T-helper 1 cell treated with Interleukin-12 subunit alpha and Interleukin-12 subunit beta and Interleukin-4 antibody, amounts not matched to agents 30 μg/mL and 1 μg/mL, for 36 hours (primary cell): ENCODE results near the gene KCNMB2.
"Not testable (repeated sequence)": the region's sequence is repeated elsewhere in the genome, so short reads cannot be mapped to it uniquely, and the experiment has no call there.

Experiments
- H3K27ac Mint-ChIP-seq: one replicate; pipeline ENCODE4 v1.8.0; 2021; ENCODE audit warnings: mild to moderate bottlenecking, mixed read lengths
- H3K27me3 Mint-ChIP-seq: one replicate; pipeline ENCODE4 v1.8.0; 2021; ENCODE audit warnings: low read depth, mixed read lengths
- H3K36me3 Mint-ChIP-seq: one replicate; pipeline ENCODE4 v1.8.0; 2021; ENCODE audit warnings: low read depth, mixed read lengths
- H3K4me1 Mint-ChIP-seq: one replicate; pipeline ENCODE4 v1.8.0; 2021; ENCODE audit warnings: low read depth, mixed read lengths
- H3K4me3 Mint-ChIP-seq: one replicate; pipeline ENCODE4 v1.8.0; 2021; ENCODE audit warnings: mild to moderate bottlenecking, moderate library complexity, mixed read lengths
- H3K9me3 Mint-ChIP-seq: one replicate; pipeline ENCODE4 v1.8.0; 2021; ENCODE audit warnings: mixed read lengths

Gene KCNMB2

DNA sequence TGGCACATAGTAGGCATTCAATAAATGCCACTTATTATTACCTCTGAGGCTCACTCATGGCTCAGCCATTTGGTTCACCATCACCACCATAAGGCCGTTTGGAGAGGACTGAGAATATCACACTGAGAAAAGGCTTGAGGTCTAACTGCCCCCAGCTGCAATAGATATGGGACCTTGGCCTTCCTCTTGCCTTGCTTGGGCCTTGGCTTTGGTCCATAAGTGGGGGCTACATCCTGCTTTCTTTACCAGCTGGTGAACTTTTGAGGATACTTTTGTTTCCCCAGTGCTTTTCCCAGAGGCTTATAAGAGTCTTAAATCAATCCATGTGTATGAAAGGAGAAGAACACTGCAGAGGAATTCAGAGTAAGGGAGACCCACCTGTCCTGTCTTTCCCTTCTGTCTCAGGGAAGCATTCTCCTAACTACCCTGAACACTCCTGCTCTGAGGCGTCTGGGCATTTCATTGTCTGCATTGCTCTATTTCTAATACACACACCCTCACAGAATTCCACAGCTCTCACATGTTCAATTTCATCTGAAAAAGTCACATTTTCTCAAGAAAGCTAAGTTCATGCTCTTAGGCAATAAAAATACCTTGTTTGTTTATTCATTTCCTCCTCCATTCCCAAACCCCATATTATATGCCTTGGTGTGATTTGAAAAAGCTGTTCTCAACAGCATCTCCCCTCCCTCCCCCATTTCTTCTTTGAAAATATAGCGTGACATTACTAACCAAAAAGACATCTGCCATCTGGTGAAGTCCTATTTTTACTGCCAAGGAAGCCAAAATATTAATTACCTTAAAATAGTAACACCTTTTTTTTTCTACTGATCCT, 22.5 kb upstream of the KCNMB2 start:
- Mint-ChIP-seq H3K4me1 (no peaks in the 10 kb centered on the region), H3K27me3 (no peaks in the 10 kb centered on the region), H3K9me3 (no peaks in the 10 kb centered on the region), H3K4me3 (no peak overlapping the region), H3K27ac (no peak overlapping the region), H3K36me3 (no peaks in the 10 kb centered on the region)

DNA sequence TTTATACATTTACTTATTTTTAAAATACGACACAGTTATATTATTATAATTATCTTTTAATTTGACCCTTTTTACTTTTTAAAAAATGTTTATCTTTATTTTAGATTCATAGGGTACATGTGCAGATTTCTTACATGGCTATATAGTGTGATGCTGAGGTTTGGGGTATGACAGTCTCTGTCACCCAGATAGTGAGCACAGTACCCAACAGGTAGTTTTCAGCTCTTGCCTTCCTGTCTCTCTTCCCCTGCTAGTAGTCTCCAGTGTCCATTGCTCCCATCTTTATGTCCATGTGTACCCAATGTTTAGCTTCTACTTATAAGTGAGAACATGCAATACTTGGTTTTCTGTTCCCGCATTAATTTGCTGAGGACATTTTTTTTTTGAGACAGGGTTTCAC, 21.8 kb upstream of the KCNMB2 start:
- Mint-ChIP-seq H3K4me3 (no peak overlapping the region), H3K4me1 (no peaks in the 10 kb centered on the region), H3K9me3 (no peaks in the 10 kb centered on the region), H3K27ac (no peak overlapping the region), H3K27me3 (no peaks in the 10 kb centered on the region), H3K36me3 (no peaks in the 10 kb centered on the region)

DNA sequence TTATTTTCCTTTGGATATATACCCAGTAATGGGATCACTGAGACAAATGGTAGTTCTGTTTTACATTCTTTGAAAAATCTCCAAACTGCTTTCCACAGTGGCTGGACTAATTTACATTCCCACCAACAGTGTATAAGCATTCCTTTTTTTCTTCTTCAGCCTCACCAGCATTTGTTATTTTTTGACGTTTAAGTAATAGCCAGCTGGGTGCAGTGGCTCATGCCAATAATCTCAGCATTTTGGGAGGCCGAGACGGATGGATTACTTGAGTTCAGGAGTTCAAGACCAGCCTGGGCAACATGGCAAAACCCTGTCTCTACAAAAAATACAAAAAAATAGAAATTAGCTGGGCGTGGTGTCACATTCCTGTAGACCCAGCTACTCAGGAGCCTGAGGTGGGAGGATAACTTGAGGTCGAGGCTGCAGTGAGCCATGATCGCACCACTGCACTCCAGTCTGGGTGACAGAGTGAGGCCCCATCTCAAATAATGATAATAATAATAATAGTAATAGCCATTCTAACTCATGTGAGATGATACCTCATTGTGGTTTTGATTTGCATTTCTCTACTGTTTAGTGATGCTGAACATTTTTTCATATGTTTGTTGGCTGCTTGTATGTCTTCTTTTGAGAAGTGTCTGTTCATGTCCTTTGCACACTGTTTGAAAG, 21.0 kb upstream of the KCNMB2 start:
- H3K27me3 Mint-ChIP-seq, H3K4me1 Mint-ChIP-seq, H3K9me3 Mint-ChIP-seq, H3K36me3 Mint-ChIP-seq, H3K4me3 Mint-ChIP-seq, H3K27ac Mint-ChIP-seq: not testable (repeated sequence)

DNA sequence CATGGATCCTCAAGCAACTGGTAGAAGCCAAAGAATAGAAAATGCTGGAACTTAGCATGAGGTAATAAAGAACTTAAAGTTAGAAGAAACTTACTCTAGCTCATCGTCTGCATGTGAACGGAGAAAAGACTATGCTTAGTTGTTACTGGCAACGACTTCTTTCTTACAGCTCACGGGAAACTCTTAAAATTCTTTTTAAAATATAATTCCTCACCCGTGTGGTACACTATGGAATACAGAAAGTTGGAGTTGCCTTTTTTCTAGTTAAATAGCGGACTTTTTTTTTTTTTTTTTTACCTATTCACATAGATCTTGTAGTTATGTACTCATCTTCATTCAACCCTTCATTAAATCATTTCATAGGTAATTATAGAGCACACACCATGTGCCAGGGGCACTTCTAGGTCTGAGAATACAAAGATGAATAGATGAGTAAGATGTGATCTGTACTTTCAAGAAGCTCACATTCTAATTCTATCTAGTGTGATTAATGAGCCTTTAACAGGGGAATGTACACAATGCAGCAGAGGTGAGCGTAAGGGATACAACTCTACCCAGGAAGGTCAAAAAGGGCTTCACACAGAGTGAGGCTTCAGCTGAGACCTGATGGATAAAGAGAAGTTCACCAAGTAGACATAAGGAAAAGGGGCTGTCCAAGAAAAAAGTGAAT, 18.4 kb upstream of the KCNMB2 start:
- H3K9me3 Mint-ChIP-seq, result no peaks in the 10 kb centered on the region
- H3K4me1 Mint-ChIP-seq, result no peaks in the 10 kb centered on the region
- no peak overlapping the region for H3K4me3 Mint-ChIP-seq
- no peaks in the 10 kb centered on the region for H3K27me3 Mint-ChIP-seq
- H3K27ac Mint-ChIP-seq, result no peak overlapping the region
- H3K36me3 Mint-ChIP-seq, result no peaks in the 10 kb centered on the region

DNA sequence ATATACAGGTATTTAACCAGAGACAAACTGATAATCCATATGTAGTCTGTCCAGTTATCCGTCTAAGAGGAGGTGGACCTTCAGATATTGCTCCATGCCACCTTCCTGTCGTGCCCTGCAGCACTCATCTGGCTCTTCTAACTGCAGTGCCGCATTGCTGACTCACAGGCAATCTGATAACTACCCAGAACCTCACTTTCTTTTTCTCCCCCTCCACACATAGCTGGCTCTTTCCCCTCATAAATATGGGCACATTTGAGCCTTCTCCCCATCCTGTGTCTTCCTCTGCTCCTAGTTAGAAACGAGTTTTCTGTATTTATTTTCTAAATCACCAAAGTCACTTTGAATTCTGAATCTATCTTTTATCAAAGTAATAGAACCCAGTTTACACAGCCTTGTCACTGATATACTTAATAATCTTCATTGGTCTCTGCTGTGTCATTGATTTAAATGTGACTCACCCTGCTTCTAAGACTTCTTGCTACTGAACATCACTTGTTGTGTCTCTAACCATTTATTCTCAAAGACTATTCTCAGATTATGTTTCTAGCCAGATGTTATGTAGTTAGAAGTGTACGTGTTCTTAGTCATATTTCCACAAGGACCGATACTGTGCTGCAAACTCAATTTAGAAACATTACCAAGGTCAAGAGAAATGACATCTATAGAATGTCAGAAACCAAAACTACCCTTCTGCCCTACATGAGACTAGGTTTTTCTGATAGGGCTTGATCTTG, 17.4 kb upstream of the KCNMB2 start:
- no peaks in the 10 kb centered on the region for H3K4me1 Mint-ChIP-seq
- no peaks in the 10 kb centered on the region for H3K9me3 Mint-ChIP-seq
- H3K4me3 Mint-ChIP-seq, result no peak overlapping the region
- H3K36me3 Mint-ChIP-seq, result no peaks in the 10 kb centered on the region
- no peaks in the 10 kb centered on the region for H3K27me3 Mint-ChIP-seq
- no peak overlapping the region for H3K27ac Mint-ChIP-seq

DNA sequence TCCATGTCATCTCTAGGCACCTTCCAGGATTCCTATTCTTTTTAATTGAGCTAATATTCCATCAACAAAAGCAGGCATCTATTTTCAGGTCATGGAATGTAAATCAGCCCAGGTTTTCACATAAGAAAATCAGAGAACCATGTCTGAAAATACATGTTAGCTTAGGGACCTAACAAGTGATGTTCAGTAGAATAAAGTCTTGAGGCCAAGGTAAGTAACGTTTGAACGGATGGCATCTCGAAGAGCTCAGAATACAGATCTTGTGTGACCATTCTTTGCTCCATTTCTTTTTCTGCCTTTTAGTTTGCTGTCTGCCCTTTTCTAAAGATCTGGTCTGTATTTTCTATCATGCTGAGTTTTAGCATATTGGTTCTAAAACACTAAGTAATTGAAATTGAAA, 16.5 kb upstream of the KCNMB2 start:
- Mint-ChIP-seq H3K27ac (no peak overlapping the region), H3K27me3 (no peaks in the 10 kb centered on the region), H3K4me3 (no peak overlapping the region), H3K4me1 (no peaks in the 10 kb centered on the region), H3K9me3 (no peaks in the 10 kb centered on the region), H3K36me3 (no peaks in the 10 kb centered on the region)

DNA sequence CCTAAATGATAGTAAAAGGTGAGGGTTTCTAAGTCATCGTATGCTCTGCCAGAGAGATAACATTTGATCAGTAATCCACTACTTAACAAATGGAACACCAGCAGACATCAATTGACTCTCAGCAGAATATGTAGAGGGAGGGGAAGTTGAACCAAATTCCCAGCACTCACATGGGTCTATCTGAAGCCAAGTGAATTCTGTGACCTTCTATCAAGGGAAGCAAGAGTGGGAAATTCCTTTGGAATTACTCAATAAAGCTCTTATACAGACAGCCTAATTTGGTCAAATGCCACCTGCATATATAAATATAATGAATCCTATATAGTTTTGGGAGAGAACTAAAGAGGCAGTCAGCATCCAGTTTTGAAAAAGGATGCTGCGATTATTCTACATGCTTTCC, 15.8 kb upstream of the KCNMB2 start:
- H3K4me3 Mint-ChIP-seq, result no peak overlapping the region
- no peak overlapping the region for H3K27ac Mint-ChIP-seq
- no peaks in the 10 kb centered on the region for H3K27me3 Mint-ChIP-seq
- H3K36me3 Mint-ChIP-seq, result no peaks in the 10 kb centered on the region
- H3K4me1 Mint-ChIP-seq, result no peaks in the 10 kb centered on the region
- no peaks in the 10 kb centered on the region for H3K9me3 Mint-ChIP-seq

DNA sequence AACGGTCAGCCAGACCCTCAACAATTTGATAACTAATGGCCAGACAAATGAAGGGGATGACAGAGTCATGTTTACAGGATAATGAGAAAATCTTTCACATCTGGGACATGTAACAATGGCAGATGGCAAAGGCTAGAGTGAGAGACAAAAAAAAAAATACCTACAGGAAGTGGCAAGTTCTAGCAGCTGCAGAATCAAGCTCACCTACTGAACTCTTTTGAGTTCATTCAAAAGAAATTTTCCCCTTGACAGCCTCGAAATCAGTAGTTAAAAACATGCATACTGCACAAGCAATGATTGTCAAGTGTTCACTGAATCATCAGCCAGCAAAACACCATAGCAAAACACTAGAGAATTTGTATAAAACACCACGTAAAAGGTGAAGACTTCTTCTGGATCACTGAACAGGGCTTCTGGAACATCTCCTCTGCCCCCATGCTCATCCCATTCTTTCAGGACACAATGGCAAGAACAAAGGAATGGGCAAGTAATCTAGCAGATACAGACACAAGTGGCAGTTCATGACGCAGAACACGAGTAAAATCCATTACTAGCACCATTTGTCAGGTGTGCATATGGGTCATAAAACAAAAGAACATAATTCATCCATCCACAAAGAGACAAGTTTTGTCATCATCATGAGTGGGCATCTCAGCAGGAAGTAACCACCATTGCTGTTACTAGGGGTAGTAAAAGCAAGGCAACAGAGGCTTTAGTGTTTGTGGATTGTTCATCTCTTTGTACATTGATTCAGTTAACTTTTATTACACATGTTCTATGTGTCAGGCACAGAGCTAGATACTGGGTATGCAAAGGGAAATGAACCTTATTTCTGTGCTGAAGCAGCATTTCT, 13.8 kb upstream of the KCNMB2 start:
- H3K9me3 Mint-ChIP-seq, result no peaks in the 10 kb centered on the region
- H3K27me3 Mint-ChIP-seq, result no peaks in the 10 kb centered on the region
- H3K4me3 Mint-ChIP-seq, result no peak overlapping the region
- no peaks in the 10 kb centered on the region for H3K4me1 Mint-ChIP-seq
- H3K27ac Mint-ChIP-seq, result no peak overlapping the region
- H3K36me3 Mint-ChIP-seq, result no peaks in the 10 kb centered on the region

DNA sequence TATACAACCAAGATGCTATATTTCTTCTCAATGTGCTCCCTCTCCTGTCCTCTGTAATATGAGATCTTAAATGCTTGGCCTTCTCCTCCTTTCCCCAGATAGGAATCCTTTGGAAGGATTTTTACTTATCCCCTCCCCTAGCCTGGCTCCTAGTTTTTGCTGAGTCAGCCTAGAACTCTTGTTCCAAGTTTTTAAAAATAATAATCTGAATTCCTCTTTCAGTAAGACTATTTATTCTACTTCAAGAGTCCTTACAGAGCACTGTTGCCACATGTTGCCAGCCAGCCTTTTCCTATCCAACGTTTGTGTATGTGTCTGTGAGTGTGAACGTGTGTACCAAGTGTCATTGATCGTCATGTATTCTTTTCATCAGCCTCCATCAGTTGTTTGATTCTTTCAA, 11.0 kb upstream of the KCNMB2 start:
- Mint-ChIP-seq H3K4me3 (no peak overlapping the region), H3K27me3 (no peaks in the 10 kb centered on the region), H3K9me3 (no peaks in the 10 kb centered on the region), H3K27ac (no peak overlapping the region), H3K36me3 (no peaks in the 10 kb centered on the region), H3K4me1 (no peaks in the 10 kb centered on the region)

DNA sequence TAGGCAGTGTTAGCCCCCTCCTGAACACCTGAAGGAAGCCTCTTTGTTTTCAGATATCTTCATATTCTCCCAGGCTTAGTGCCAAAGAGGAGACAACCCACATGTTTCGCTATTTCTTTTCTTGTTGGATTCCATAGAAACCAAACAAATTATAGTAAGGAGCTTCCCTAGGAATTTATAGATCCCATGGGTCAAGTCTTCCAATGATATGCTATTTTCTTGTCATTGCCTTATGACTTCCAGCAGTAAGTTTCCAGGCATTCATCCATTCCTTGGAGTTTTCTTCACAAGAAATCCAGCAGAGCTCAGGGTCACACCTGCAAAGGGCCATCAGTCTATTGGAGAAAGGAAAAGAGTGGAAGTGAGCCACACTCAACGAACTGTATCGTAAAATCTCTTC, 9.9 kb upstream of the KCNMB2 start:
- Mint-ChIP-seq H3K27ac (no peak overlapping the region), H3K36me3 (no peaks in the 10 kb centered on the region), H3K4me1 (no peaks in the 10 kb centered on the region)

DNA sequence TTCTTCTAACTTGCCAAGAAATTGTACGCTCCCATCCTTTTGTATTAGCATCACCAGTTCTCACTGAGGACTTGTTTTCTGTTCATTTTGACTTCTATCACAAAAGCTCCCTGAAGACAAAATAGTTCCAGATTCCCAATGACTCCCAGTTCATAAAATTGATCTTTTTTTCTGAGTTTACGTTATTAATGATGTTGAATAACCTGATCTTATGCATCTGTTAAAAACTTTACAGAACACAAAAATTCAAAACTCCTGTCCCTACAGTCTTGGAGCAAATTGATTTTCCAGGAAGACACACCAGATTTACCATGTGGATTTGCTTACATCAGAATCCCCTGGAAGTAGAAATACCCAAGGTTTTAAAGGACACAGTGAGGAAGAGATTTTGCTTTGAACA, 8.3 kb upstream of the KCNMB2 start:
- H3K27ac Mint-ChIP-seq, result no peak overlapping the region

More for the DNA sequence above, 9.9 kb upstream of the KCNMB2 start:
- Mint-ChIP-seq H3K27me3 (no peaks in the 10 kb centered on the region), H3K9me3 (no peaks in the 10 kb centered on the region), H3K4me3 (no peak overlapping the region)

DNA sequence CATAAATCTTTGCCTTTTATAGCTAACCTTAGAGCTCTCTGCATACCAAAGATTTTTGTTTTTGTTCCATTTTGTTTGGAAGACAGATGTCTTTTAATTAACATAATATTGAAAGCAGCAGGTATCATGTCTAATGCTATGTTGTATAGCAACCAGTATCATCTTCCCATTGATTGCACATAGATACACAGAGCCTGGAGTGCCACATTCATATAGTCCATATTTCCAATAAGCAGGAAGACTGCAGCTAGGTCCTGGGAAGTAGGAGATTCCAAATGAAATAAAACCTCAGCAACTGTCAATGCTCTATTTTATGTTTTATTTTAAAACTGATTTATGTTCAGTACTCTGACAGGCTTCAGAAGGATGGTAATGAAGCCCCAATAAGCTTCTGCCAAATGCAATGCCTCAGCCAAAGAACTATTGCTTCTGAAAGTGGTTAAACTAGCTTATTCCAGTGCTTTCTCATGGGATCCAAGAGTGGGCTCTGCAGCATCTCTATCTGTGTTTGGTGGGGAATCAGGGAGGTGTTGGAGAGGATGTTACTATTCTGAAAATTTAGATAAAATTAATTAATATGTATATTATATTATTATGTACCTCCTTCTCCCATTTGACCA, 6.5 kb upstream of the KCNMB2 start:
- Mint-ChIP-seq H3K36me3 (no peaks in the 10 kb centered on the region), H3K9me3 (no peaks in the 10 kb centered on the region), H3K4me3 (no peak overlapping the region), H3K27me3 (no peaks in the 10 kb centered on the region), H3K4me1 (no peaks in the 10 kb centered on the region), H3K27ac (no peak overlapping the region)

More for the DNA sequence above, 8.3 kb upstream of the KCNMB2 start:
- Mint-ChIP-seq H3K4me1 (no peaks in the 10 kb centered on the region), H3K4me3 (no peak overlapping the region), H3K9me3 (no peaks in the 10 kb centered on the region), H3K36me3 (no peaks in the 10 kb centered on the region), H3K27me3 (no peaks in the 10 kb centered on the region)

DNA sequence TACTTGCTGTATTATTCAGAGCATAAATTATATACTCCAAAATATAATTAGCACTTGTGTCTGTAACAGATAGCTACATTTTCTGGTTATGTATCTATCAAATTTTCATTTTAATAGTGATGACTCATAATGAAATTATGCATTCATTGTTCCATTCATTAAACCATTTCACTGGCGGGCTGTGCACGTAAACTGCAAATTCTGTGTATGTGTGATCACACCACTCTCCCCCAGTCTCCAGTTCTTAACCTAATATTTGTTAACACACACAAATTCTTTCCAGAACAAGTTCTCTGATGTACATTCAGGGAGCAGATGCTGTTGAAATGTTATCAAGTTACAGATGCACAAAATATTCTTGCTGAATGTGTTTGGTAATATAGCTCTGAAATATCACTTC, 3.8 kb upstream of the KCNMB2 start:
- H3K4me3 Mint-ChIP-seq, result no peak overlapping the region
- H3K27me3 Mint-ChIP-seq, result peaks cover 14% of the 10 kb centered on the region
- H3K27ac Mint-ChIP-seq, result no peak overlapping the region
- H3K4me1 Mint-ChIP-seq, result no peaks in the 10 kb centered on the region
- H3K36me3 Mint-ChIP-seq, result no peaks in the 10 kb centered on the region
- no peaks in the 10 kb centered on the region for H3K9me3 Mint-ChIP-seq
